Measurements from ENCODE around the gene NCF2.
"Not testable (repeated sequence)": the region's sequence is repeated elsewhere in the genome, so short reads cannot be mapped to it uniquely, and the experiment has no call there.

The NCF2 gene

DNA sequence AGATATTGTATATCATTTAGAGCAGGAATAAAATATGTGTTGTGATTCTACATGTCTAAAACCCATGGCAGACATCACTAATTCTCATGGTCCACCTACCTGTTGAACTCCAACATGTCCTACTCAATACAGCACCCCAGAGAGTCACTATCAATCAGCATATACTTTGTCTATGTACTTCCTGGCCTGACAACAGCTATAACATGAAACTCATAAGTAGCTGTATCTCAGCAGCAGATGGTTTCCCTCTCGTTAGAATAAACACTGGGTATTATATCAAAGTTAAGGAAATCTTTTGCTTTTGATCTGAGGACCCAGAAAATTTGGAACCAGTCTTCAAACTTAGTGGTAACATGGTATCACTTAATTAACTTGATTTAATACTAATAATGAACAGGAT lies 29.5 kb upstream of the NCF2 start:
- Histone ChIP-seq H3K27me3 (ENCODE audit: low read length) (no peaks in the 10 kb centered on the region), H3K4me3 (ENCODE audit: insufficient read depth, low read length, poor library complexity, severe bottlenecking) (no peak overlapping the region), H3K9me3 (ENCODE audit: insufficient read depth, low read length) (no peaks in the 10 kb centered on the region), H3K9ac (ENCODE audit: low read length) (no peak overlapping the region), H3K9me2 (replicated peaks; ENCODE audit: insufficient read depth, low read length) (no peaks in the 10 kb centered on the region), H3F3A (ENCODE audit: insufficient read depth) (no peaks in the 10 kb centered on the region), H4K20me1 (ENCODE audit: low read depth, low read length) (no peaks in the 10 kb centered on the region), H2AFZ (ENCODE audit: low read depth, low read length, severe bottlenecking) (no peak overlapping the region), H3K36me3 (ENCODE audit: low read length) (no peaks in the 10 kb centered on the region), H3K79me2 (ENCODE audit: insufficient read depth, low read length) (no peaks in the 10 kb centered on the region), H3K4me2 (ENCODE audit: low read depth, low read length, poor library complexity, severe bottlenecking) (no peak overlapping the region), H3K27ac (ENCODE audit: low read depth, low read length) (no peak overlapping the region)
- TF ChIP-seq, protein P1, sequence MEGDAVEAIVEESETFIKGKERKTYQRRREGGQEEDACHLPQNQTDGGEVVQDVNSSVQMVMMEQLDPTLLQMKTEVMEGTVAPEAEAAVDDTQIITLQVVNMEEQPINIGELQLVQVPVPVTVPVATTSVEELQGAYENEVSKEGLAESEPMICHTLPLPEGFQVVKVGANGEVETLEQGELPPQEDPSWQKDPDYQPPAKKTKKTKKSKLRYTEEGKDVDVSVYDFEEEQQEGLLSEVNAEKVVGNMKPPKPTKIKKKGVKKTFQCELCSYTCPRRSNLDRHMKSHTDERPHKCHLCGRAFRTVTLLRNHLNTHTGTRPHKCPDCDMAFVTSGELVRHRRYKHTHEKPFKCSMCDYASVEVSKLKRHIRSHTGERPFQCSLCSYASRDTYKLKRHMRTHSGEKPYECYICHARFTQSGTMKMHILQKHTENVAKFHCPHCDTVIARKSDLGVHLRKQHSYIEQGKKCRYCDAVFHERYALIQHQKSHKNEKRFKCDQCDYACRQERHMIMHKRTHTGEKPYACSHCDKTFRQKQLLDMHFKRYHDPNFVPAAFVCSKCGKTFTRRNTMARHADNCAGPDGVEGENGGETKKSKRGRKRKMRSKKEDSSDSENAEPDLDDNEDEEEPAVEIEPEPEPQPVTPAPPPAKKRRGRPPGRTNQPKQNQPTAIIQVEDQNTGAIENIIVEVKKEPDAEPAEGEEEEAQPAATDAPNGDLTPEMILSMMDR (IDR thresholded peaks at IDR 0.05; ENCODE audit: insufficient read depth, low read length, poor library complexity, severe bottlenecking) = no peak
- no peak for TF ChIP-seq EZH2phosphoT487 (conservative IDR thresholded peaks at IDR 0.05; ENCODE audit: low read length)

DNA sequence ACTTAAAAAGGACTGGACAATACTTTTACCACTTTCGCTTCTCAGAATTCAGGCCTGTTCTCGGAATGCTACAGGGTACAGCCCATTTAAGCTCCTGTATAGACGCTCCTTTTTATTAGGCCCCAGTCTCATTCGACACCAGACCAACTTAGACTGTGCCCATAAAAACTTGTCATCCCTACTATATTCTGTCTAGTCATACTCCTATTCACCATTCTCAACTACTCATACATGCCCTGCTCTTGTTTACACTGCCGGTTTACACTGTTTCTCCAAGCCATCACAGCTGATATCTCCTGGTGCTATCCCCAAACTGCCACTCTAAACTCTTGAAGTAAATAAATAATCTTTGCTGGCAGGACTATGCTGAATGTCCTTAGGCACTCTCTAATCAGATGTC lies 27.9 kb upstream of the NCF2 start:
- H3K9me3 ChIP-seq (ENCODE audit: insufficient read depth, low read length); H3K27me3 ChIP-seq (ENCODE audit: low read length); H3K36me3 ChIP-seq (ENCODE audit: low read length); H3K4me2 ChIP-seq (ENCODE audit: low read depth, low read length, poor library complexity, severe bottlenecking); H3K27ac ChIP-seq (ENCODE audit: low read depth, low read length); H2AFZ ChIP-seq (ENCODE audit: low read depth, low read length, severe bottlenecking); H3K9me2 ChIP-seq (replicated peaks; ENCODE audit: insufficient read depth, low read length); H3F3A ChIP-seq (ENCODE audit: insufficient read depth); H3K4me3 ChIP-seq (ENCODE audit: insufficient read depth, low read length, poor library complexity, severe bottlenecking); H3K79me2 ChIP-seq (ENCODE audit: insufficient read depth, low read length); H4K20me1 ChIP-seq (ENCODE audit: low read depth, low read length); H3K9ac ChIP-seq (ENCODE audit: low read length): not testable (repeated sequence)

DNA sequence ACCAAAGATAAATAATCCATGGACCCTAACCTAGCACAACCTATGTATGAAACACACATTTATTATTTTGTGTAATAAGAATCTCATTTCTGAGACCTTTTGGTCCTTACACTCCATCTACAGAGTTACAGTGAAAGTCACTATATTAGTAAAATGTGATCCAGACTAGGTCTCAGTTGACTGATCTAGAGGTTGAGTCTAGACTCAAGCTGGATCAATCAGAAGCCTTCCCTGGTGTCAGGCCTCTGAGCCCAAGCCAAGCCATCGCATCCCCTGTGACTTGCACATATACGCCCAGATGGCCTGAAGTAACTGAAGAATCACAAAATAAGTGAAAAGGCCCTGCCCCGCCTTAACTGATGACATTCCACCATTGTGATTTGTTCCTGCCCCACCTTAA lies 22.7 kb upstream of the NCF2 start:
- not testable (repeated sequence) for H3K9me2 ChIP-seq (replicated peaks; ENCODE audit: insufficient read depth, low read length); H4K20me1 ChIP-seq (ENCODE audit: low read depth, low read length); H3K27me3 ChIP-seq (ENCODE audit: low read length); H3K36me3 ChIP-seq (ENCODE audit: low read length); H3K27ac ChIP-seq (ENCODE audit: low read depth, low read length); H2AFZ ChIP-seq (ENCODE audit: low read depth, low read length, severe bottlenecking); H3K79me2 ChIP-seq (ENCODE audit: insufficient read depth, low read length); H3K9ac ChIP-seq (ENCODE audit: low read length); H3K4me3 ChIP-seq (ENCODE audit: insufficient read depth, low read length, poor library complexity, severe bottlenecking); H3K4me2 ChIP-seq (ENCODE audit: low read depth, low read length, poor library complexity, severe bottlenecking); H3K9me3 ChIP-seq (ENCODE audit: insufficient read depth, low read length); H3F3A ChIP-seq (ENCODE audit: insufficient read depth)

DNA sequence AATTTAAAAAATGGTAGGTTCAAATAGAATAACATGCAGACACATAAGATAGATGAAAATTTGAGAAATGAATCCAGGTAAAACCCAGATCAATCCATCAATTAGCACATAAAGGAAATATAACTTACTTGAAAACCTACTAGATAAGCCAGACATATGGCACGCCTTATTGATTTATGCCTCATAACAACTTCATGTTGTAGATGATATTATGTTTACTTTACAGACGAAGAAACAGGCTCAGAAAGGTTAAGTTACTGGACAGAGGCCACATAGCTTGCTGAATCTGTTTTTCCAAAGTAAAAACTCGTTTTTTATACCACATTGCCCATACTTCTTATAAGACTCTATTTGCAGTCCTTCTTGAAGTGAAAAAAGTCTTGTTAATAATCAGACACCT lies 22.1 kb upstream of the NCF2 start:
- H3K27ac ChIP-seq (ENCODE audit: low read depth, low read length) = no peak overlapping the region
- H3K9me3 ChIP-seq (ENCODE audit: insufficient read depth, low read length) = no peaks in the 10 kb centered on the region
- H3K27me3 ChIP-seq (ENCODE audit: low read length) = no peaks in the 10 kb centered on the region
- no peaks in the 10 kb centered on the region for H3K9me2 ChIP-seq (replicated peaks; ENCODE audit: insufficient read depth, low read length)
- no peak overlapping the region for H3K9ac ChIP-seq (ENCODE audit: low read length)
- no peaks in the 10 kb centered on the region for H3K79me2 ChIP-seq (ENCODE audit: insufficient read depth, low read length)
- H3K4me3 ChIP-seq (ENCODE audit: insufficient read depth, low read length, poor library complexity, severe bottlenecking) = no peak overlapping the region
- no peaks in the 10 kb centered on the region for H3K36me3 ChIP-seq (ENCODE audit: low read length)
- H3F3A ChIP-seq (ENCODE audit: insufficient read depth) = no peaks in the 10 kb centered on the region
- no peaks in the 10 kb centered on the region for H4K20me1 ChIP-seq (ENCODE audit: low read depth, low read length)
- no peak overlapping the region for H2AFZ ChIP-seq (ENCODE audit: low read depth, low read length, severe bottlenecking)
- no peak overlapping the region for H3K4me2 ChIP-seq (ENCODE audit: low read depth, low read length, poor library complexity, severe bottlenecking)
- TF ChIP-seq EZH2phosphoT487 (conservative IDR thresholded peaks at IDR 0.05; ENCODE audit: low read length) = no peak
- TF ChIP-seq, protein P1 (IDR thresholded peaks at IDR 0.05; ENCODE audit: insufficient read depth, low read length, poor library complexity, severe bottlenecking) = no peak

All from SU-DHL-6 (cell line).